GM19467 (cell line): Measurements from ENCODE around the gene MBNL2.

Experiments
- ATAC-seq: cut with Tn5 transposase; IDR thresholded peaks from one replicate; pipeline ENCODE4 v1.9.1; 2021; ENCODE audit warnings: mild to moderate bottlenecking, moderate library complexity; ENCODE audit not compliant: unreplicated experiment

Gene MBNL2

GRCh38 chr13:97403893-97404750, 182.0 kb downstream of the MBNL2 start:
- ATAC-seq = no peak

- ATAC-seq = no peak
These were observed 185.4 kb downstream of the MBNL2 start for GRCh38 chr13:97407540-97407939.

- no peak for ATAC-seq
These were observed 186.8 kb downstream of the MBNL2 start for GRCh38 chr13:97408938-97409337.

GRCh38 chr13:97411984-97412383, 189.9 kb downstream of the MBNL2 start:
- no peak for ATAC-seq

- ATAC-seq = no peak
These were observed 191.6 kb downstream of the MBNL2 start for GRCh38 chr13:97413694-97414093.

- ATAC-seq = no peak
These were observed 192.3 kb downstream of the MBNL2 start for GRCh38 chr13:97414392-97414791.

- ATAC-seq = no peak
These were observed 195.6 kb downstream of the MBNL2 start for GRCh38 chr13:97417698-97418097.

- ATAC-seq = no peak
These were observed 200.3 kb downstream of the MBNL2 start for GRCh38 chr13:97422118-97423054.

GRCh38 chr13:97423300-97424045, 201.3 kb downstream of the MBNL2 start:
- no peak for ATAC-seq

GRCh38 chr13:97425590-97425989, 203.5 kb downstream of the MBNL2 start:
- no peak for ATAC-seq

GRCh38 chr13:97426695-97427094, 204.6 kb downstream of the MBNL2 start:
- ATAC-seq = no peak

- ATAC-seq = no peak
These were observed 207.5 kb downstream of the MBNL2 start for GRCh38 chr13:97429681-97430081.

- ATAC-seq = no peak
These were observed 208.2 kb downstream of the MBNL2 start for GRCh38 chr13:97430296-97430695.

GRCh38 chr13:97431171-97431764, 209.1 kb downstream of the MBNL2 start:
- ATAC-seq = no peak

- no peak for ATAC-seq
These were observed 210.2 kb downstream of the MBNL2 start for GRCh38 chr13:97432232-97432916.

GRCh38 chr13:97432917-97433726, 211.0 kb downstream of the MBNL2 start:
- peak; percentile 75 for ATAC-seq

GRCh38 chr13:97433727-97434396, 211.7 kb downstream of the MBNL2 start, which contains the start of gene RAP2A:
RAP2A (plus strand) TSS chr13:97434169; CDS start chr13:97434471, 302 bp downstream.
- peak; percentile 40 for ATAC-seq

- ATAC-seq = peak; percentile 1
These were observed 212.5 kb downstream of the MBNL2 start for GRCh38 chr13:97434397-97435201.
